Adrenal gland (tissue), 5 donors: ENCODE measurements around the gene ARHGEF7.

Source experiments
- POLR2A ChIP-seq, 2 donors: fragments of 450-650 bp; IDR thresholded peaks; one replicate each; pipeline ENCODE4 v1.6.1; 2017; ENCODE audit warnings: antibody characterized with exemption in 2 of 2, mild to moderate bottlenecking in 2 of 2, moderate library complexity in 1 of 2
- TF ChIP-seq, protein P1 (sequence below), 6 experiments: fragments of 450-650 bp in 4 of 6; fragments of 200-600 bp in 2 of 6; sonication (generic) in 1 of 6; IDR thresholded peaks; 1 replicate in 5 of 6; 2 replicates in 1 of 6; pipeline versions ENCODE4 v1.5.1 to v1.8.0; 2016 to 2021; ENCODE audit warnings: antibody characterized with exemption in 6 of 6, mild to moderate bottlenecking in 2 of 6, moderate library complexity in 1 of 6
- donor health status: DM: no; HTN: no; CAD: no.

GRCh38 chr13:111335298-111335697 is 220.2 kb downstream of the ARHGEF7 start:
- TF ChIP-seq, protein P1, sequence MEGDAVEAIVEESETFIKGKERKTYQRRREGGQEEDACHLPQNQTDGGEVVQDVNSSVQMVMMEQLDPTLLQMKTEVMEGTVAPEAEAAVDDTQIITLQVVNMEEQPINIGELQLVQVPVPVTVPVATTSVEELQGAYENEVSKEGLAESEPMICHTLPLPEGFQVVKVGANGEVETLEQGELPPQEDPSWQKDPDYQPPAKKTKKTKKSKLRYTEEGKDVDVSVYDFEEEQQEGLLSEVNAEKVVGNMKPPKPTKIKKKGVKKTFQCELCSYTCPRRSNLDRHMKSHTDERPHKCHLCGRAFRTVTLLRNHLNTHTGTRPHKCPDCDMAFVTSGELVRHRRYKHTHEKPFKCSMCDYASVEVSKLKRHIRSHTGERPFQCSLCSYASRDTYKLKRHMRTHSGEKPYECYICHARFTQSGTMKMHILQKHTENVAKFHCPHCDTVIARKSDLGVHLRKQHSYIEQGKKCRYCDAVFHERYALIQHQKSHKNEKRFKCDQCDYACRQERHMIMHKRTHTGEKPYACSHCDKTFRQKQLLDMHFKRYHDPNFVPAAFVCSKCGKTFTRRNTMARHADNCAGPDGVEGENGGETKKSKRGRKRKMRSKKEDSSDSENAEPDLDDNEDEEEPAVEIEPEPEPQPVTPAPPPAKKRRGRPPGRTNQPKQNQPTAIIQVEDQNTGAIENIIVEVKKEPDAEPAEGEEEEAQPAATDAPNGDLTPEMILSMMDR (IDR thresholded peaks at IDR 0.05): no peak
- no peak for TF ChIP-seq POLR2A (IDR thresholded peaks at IDR 0.05)
